BLaER1 (cell line): ENCODE data around the gene PFKFB1.

Source experiments
- H3K27ac ChIP-seq: shearing (Covaris generic); formaldehyde crosslinking; 2 replicates; pipeline ENCODE4 v1.8.1; 2022
- H3K27me3 ChIP-seq: shearing (Covaris generic); formaldehyde crosslinking; 2 replicates; pipeline ENCODE4 v1.8.1; 2022
- H3K36me3 ChIP-seq: shearing (Covaris generic); formaldehyde crosslinking; 2 replicates; pipeline ENCODE4 v1.8.1; 2022
- H3K4me1 ChIP-seq: shearing (Covaris generic); formaldehyde crosslinking; 2 replicates; pipeline ENCODE4 v1.8.1; 2022
- H3K4me2 ChIP-seq: shearing (Covaris generic); formaldehyde crosslinking; 2 replicates; pipeline ENCODE4 v1.8.1; 2022
- H3K4me3 ChIP-seq: shearing (Covaris generic); formaldehyde crosslinking; 2 replicates; pipeline ENCODE4 v1.8.1; 2022
- H3K9ac ChIP-seq: shearing (Covaris generic); formaldehyde crosslinking; 2 replicates; pipeline ENCODE4 v1.8.1; 2022
- H3K9me3 ChIP-seq: shearing (Covaris generic); formaldehyde crosslinking; 2 replicates; pipeline ENCODE4 v1.8.1; 2022
- H4K20me1 ChIP-seq: shearing (Covaris generic); formaldehyde crosslinking; 2 replicates; pipeline ENCODE4 v1.8.1; 2022
- Cebpa-rat ChIP-seq: shearing (Covaris generic); IDR thresholded peaks from 2 replicates; pipeline ENCODE4 v1.8.1; 2022

Gene PFKFB1

GRCh38 chrX:55014897-55015299 lies 20.9 kb upstream of the PFKFB1 start:
- H4K20me1 ChIP-seq: peaks cover 6% of the 10 kb centered on the region; the same call in 1 of the 2 replicates

GRCh38 chrX:55011294-55011693 lies 17.3 kb upstream of the PFKFB1 start:
- H3K9me3 ChIP-seq: no peaks in the 10 kb centered on the region
- H3K36me3 ChIP-seq: peaks cover 12% of the 10 kb centered on the region
- H3K4me3 ChIP-seq: no peak overlapping the region
- TF ChIP-seq Cebpa-rat: no peak
- peaks cover 87% of the 10 kb centered on the region for H3K27me3 ChIP-seq
- H3K27ac ChIP-seq: no peak overlapping the region
- no peak overlapping the region for H3K4me2 ChIP-seq
- H3K9ac ChIP-seq: no peak overlapping the region
- H3K4me1 ChIP-seq: no peaks in the 10 kb centered on the region
- H4K20me1 ChIP-seq: peaks cover 6% of the 10 kb centered on the region; the same call in 1 of the 2 replicates

More at GRCh38 chrX:55014897-55015299, 20.9 kb upstream of the PFKFB1 start:
- Histone ChIP-seq H3K27ac (no peak overlapping the region), H3K4me2 (no peak overlapping the region), H3K36me3 (no peaks in the 10 kb centered on the region), H3K4me3 (no peak overlapping the region), H3K9ac (no peak overlapping the region), H3K9me3 (no peaks in the 10 kb centered on the region), H3K4me1 (no peaks in the 10 kb centered on the region), H3K27me3 (peaks cover 88% of the 10 kb centered on the region)
- no peak for TF ChIP-seq Cebpa-rat

GRCh38 chrX:55008571-55009358 lies 14.8 kb upstream of the PFKFB1 start:
- Histone ChIP-seq H3K4me3 (no peak overlapping the region), H3K27me3 (peaks cover 85% of the 10 kb centered on the region), H3K36me3 (peaks cover 37% of the 10 kb centered on the region), H4K20me1 (peaks cover 6% of the 10 kb centered on the region; the same call in 1 of the 2 replicates), H3K9ac (no peak overlapping the region), H3K27ac (no peak overlapping the region), H3K4me1 (no peaks in the 10 kb centered on the region), H3K9me3 (no peaks in the 10 kb centered on the region), H3K4me2 (no peak overlapping the region)
- TF ChIP-seq Cebpa-rat: no peak

GRCh38 chrX:55007656-55008055 lies 13.7 kb upstream of the PFKFB1 start:
- Histone ChIP-seq H3K4me1 (no peaks in the 10 kb centered on the region), H3K27me3 (peaks cover 86% of the 10 kb centered on the region), H3K9ac (no peak overlapping the region), H3K36me3 (peaks cover 48% of the 10 kb centered on the region), H3K4me3 (no peak overlapping the region), H4K20me1 (peaks cover 6% of the 10 kb centered on the region; the same call in 1 of the 2 replicates), H3K27ac (no peak overlapping the region), H3K4me2 (no peak overlapping the region), H3K9me3 (no peaks in the 10 kb centered on the region)
- TF ChIP-seq Cebpa-rat: no peak

- no peak overlapping the region for H3K9ac ChIP-seq
- H4K20me1 ChIP-seq: peaks cover 6% of the 10 kb centered on the region; the same call in 1 of the 2 replicates
- TF ChIP-seq Cebpa-rat: no peak
- peaks cover 55% of the 10 kb centered on the region for H3K36me3 ChIP-seq
- no peak overlapping the region for H3K27ac ChIP-seq
- no peak overlapping the region for H3K4me3 ChIP-seq
- no peaks in the 10 kb centered on the region for H3K4me1 ChIP-seq
- no peak overlapping the region for H3K4me2 ChIP-seq
- H3K9me3 ChIP-seq: no peaks in the 10 kb centered on the region
- H3K27me3 ChIP-seq: peaks cover 87% of the 10 kb centered on the region
Measured at GRCh38 chrX:55006827-55007621, 13.0 kb upstream of the PFKFB1 start.

- peaks cover 86% of the 10 kb centered on the region for H3K27me3 ChIP-seq
- TF ChIP-seq Cebpa-rat: no peak
- H3K4me1 ChIP-seq: 0 out of 2 replicates have a peak, but pooled peaks cover 7% of the 10 kb centered on the region
- H3K36me3 ChIP-seq: peaks cover 56% of the 10 kb centered on the region
- no peak overlapping the region for H3K27ac ChIP-seq
- peaks cover 9% of the 10 kb centered on the region; the same call in 1 of the 2 replicates for H4K20me1 ChIP-seq
- H3K9ac ChIP-seq: no peak overlapping the region
- no peaks in the 10 kb centered on the region for H3K9me3 ChIP-seq
- no peak overlapping the region for H3K4me2 ChIP-seq
- no peak overlapping the region for H3K4me3 ChIP-seq
Measured at GRCh38 chrX:55005256-55005655, 11.3 kb upstream of the PFKFB1 start.

- H4K20me1 ChIP-seq: 0 out of 2 replicates have a peak, but pooled peaks cover 4% of the 10 kb centered on the region
- peaks cover 86% of the 10 kb centered on the region for H3K27me3 ChIP-seq
- H3K4me3 ChIP-seq: no peak overlapping the region
- no peak overlapping the region for H3K9ac ChIP-seq
- TF ChIP-seq Cebpa-rat: no peak
- H3K4me1 ChIP-seq: peaks cover 10% of the 10 kb centered on the region; the same call in 1 of the 2 replicates
- H3K27ac ChIP-seq: no peak overlapping the region
- peaks cover 56% of the 10 kb centered on the region for H3K36me3 ChIP-seq
- no peak overlapping the region for H3K4me2 ChIP-seq
- H3K9me3 ChIP-seq: no peaks in the 10 kb centered on the region
Measured at GRCh38 chrX:55004231-55004630, 10.2 kb upstream of the PFKFB1 start.

- Histone ChIP-seq H3K27ac (peak within 1 kb of the TSS; percentile 82), H3K4me3 (peak within 1 kb of the TSS; percentile 77), H3K27me3 (peaks cover 93% of the 10 kb centered on the region), H3K4me1 (peaks cover 12% of the 10 kb centered on the region; the same call in 1 of the 2 replicates), H3K9me3 (no peaks in the 10 kb centered on the region), H3K9ac (peak within 1 kb of the TSS; percentile 79), H4K20me1 (0 out of 2 replicates have a peak, but pooled peaks cover 4% of the 10 kb centered on the region), H3K4me2 (peak within 1 kb of the TSS; percentile 69), H3K36me3 (peaks cover 31% of the 10 kb centered on the region)
- TF ChIP-seq Cebpa-rat: no peak
Measured at GRCh38 chrX:54999717-55000598, 6.0 kb upstream of the PFKFB1 start, which contains the start of gene APEX2. TSS of gene APEX2 (plus strand) at chrX:55000363. CDS start at chrX:55000423, 60 bp downstream.

- H3K36me3 ChIP-seq: no peaks in the 10 kb centered on the region
- H3K27me3 ChIP-seq: peaks cover 100% of the 10 kb centered on the region
- peaks cover 5% of the 10 kb centered on the region; the same call in 1 of the 2 replicates for H3K4me1 ChIP-seq
- H3K27ac ChIP-seq: no peak overlapping the region
- TF ChIP-seq Cebpa-rat: no peak
- H3K9ac ChIP-seq: no peak overlapping the region
- no peaks in the 10 kb centered on the region for H3K9me3 ChIP-seq
- H3K4me2 ChIP-seq: no peak overlapping the region
- no peak overlapping the region for H3K4me3 ChIP-seq
- H4K20me1 ChIP-seq: no peaks in the 10 kb centered on the region
Measured at GRCh38 chrX:54995621-54996020, 1.6 kb upstream of the PFKFB1 start.
